Ureter (tissue), 1 donor: ENCODE results near the gene CLTRN. TPM values are rescaled to one million over a fixed set of nuclear protein-coding genes. Genes with fewer than 3 reads are reported as not detected.

Experiments
- total RNA-seq: library from RNA; stranded (reverse); gene quantifications from one replicate; pipeline ENCODE4 v1.2.4, GENCODE V29; 2023
- donor health status: DM: yes; HTN: yes; CAD: no.

Gene CLTRN
- total RNA-seq, 1 donor from 2014 or later: 2.2 TPM

Other genes starting within 250 kb of the CLTRN start
- gene PIR, start 171.5 kb downstream of the CLTRN start, total RNA-seq: 19.0 TPM
- 1.4 TPM for gene BMX, start 164.0 kb downstream of the CLTRN start, total RNA-seq
- 1.8 TPM for gene ACE2, start 63.8 kb downstream of the CLTRN start, total RNA-seq
- gene CA5B, start 73.5 kb upstream of the CLTRN start, total RNA-seq: 24.2 TPM
- 15.5 TPM for gene ZRSR2, start 125.7 kb upstream of the CLTRN start, total RNA-seq
- gene AP1S2, start 190.0 kb upstream of the CLTRN start, total RNA-seq: 12.6 TPM